Prostate gland (tissue), 2 donors: ENCODE results near the gene CNTNAP2.

Source experiments
- CTCF ChIP-seq, 4 experiments: fragments of 200-600 bp in 2 of 4; fragments of 450-650 bp in 2 of 4; sonication (generic) in 2 of 4; IDR thresholded peaks; 1 replicate in 3 of 4; 2 replicates in 1 of 4; pipeline ENCODE4 v1.5.1; 2016 to 2019; ENCODE audit warnings: antibody characterized with exemption in 4 of 4, mild to moderate bottlenecking in 2 of 4, moderate library complexity in 2 of 4
- POLR2A ChIP-seq: fragments of 450-650 bp; IDR thresholded peaks from one replicate; pipeline ENCODE4 v1.6.1; 2016; ENCODE audit warnings: antibody characterized with exemption, mild to moderate bottlenecking
- POLR2AphosphoS5 ChIP-seq: sonication (generic); formaldehyde crosslinking; IDR thresholded peaks from one replicate; pipeline ENCODE4 v1.6.1; 2017; ENCODE audit warnings: antibody characterized with exemption

- TF ChIP-seq CTCF (IDR thresholded peaks at IDR 0.05) (no peak), POLR2A (no peak), POLR2AphosphoS5 (no peak)
These were observed 2317.1 kb downstream of the CNTNAP2 start for GRCh38 chr7:148433521-148434180.
